Left renal pelvis (tissue), 4 donors: ENCODE measurements around the gene CLASP1. TPM values are rescaled to one million over a fixed set of nuclear protein-coding genes. Genes with fewer than 3 reads are reported as not detected.
"Not testable (repeated sequence)": the region's sequence is repeated elsewhere in the genome, so short reads cannot be mapped to it uniquely, and the experiment has no call there.

ENCODE experiments used
- DNase-seq, 4 donors: peaks; one replicate each; pipeline ENCODE4 v3.0.0-alpha.2; 2013; ENCODE audit warnings: low read depth in 4 of 4, low spot score in 3 of 4
- polyA plus RNA-seq, 4 donors: library from polyadenylated mRNA; unstranded; fragments of 120-200 nt; gene quantifications; one replicate each; pipeline ENCODE4 v1.2.1, GENCODE V29; 2013; ENCODE audit not compliant: insufficient read length in 4 of 4

Gene CLASP1
- polyA plus RNA-seq, 4 donors, result 40.4 to 45.9 (median 44.9) TPM

DNA sequence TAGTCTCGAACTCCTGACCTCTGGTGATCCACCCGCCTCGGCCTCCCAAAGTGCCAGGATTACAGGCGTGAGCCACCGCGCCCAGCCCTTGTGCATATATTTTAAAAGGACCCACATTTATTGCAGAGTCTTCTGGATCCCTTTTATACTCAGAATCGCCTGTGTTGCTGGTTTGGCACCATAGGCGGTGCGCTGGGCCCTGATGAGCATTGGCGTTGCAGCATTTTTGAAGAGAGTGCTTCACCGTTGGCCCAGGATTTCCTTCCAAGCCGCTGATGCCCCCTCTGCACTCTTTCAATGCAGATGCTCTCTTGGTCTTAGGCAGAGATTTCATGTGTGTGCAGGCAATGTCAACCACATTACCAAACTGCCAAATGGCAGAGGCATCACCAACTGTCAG, 350.8 kb downstream of the CLASP1 start:
- no peak for DNase-seq

DNA sequence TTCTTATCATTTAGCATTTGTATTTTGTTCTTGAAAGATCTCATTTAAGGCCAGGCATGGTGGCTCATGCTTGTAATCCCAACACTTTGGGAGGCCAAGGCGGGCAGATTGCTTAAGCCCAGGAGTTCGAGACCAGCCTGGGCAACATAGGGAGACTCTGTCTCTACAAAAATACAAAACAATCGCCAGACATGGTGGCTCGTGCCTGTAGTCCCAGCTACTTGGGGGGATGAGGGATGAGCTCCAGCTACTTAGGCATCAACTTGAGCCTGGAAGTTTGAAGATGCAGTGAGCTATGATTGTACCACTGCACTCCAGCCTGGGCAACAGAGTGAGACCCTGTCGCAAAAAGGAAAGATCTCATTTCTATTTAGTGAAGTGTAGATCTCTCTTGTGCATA, 351.4 kb downstream of the CLASP1 start:
- not testable (repeated sequence) for DNase-seq

DNA sequence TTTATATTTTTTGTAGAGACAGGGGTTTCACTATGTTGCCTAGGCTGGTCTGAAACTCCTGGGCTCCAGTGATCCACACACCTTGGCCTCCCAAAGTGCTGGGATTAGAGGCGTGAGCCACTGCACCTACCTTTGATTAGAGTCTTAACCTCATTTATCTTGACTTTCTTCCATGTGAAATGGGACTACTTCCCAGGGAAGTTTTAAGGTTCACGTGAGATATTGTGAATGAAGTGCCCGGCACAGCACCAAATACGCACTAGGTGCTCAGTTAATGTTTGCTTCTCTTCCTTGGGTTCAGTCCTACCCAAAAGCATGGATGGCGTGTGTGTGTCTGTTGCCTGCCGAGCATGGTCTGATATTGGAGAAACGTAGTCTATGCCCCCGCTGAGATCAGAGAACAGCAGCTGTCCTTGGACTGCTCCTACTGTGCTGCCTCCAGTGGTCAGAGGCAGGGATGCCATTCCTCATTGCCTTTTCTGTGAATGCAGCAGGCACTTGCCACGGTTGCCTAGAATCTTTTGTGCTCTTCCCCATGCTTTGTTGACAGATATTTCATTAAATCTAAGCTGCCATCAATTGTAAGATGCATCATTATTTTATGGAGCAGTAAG, 351.9 kb downstream of the CLASP1 start:
- no peak for DNase-seq

DNA sequence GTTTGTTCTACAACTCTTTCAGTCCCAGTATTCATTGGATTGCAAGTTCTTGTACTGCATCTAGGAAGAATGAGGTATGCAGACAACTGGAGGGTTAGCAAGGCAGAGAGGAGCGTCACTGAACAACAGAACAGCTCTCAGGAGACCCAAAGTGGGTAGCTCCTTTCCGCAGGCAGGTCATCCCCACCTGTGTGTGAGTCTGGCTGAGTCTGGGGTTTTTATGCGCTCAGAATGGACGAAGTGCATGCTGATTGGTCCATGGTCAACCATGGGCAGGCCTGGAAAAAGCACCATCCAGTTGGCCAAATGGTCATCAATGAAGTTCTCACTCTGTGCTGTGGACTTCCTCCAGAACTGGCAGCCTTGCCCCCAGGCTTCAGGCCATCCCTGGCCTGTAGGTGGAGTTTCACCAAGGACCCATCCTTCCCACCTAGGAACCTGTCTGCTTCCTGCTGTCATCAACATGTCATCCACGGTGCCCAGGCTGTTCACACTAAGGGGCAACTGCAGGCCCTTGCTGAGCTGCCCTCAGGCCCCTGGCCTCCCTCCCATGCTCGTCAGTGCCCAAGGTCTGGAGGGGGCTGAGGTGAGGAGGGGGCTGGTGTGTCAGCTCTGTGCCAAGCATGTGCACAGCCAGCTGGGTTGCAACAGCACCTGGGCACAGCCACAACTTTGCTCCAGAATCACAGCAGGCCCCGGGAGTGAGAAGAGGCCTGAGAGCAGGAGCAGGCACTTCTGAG, 353.2 kb downstream of the CLASP1 start:
- no peak for DNase-seq

DNA sequence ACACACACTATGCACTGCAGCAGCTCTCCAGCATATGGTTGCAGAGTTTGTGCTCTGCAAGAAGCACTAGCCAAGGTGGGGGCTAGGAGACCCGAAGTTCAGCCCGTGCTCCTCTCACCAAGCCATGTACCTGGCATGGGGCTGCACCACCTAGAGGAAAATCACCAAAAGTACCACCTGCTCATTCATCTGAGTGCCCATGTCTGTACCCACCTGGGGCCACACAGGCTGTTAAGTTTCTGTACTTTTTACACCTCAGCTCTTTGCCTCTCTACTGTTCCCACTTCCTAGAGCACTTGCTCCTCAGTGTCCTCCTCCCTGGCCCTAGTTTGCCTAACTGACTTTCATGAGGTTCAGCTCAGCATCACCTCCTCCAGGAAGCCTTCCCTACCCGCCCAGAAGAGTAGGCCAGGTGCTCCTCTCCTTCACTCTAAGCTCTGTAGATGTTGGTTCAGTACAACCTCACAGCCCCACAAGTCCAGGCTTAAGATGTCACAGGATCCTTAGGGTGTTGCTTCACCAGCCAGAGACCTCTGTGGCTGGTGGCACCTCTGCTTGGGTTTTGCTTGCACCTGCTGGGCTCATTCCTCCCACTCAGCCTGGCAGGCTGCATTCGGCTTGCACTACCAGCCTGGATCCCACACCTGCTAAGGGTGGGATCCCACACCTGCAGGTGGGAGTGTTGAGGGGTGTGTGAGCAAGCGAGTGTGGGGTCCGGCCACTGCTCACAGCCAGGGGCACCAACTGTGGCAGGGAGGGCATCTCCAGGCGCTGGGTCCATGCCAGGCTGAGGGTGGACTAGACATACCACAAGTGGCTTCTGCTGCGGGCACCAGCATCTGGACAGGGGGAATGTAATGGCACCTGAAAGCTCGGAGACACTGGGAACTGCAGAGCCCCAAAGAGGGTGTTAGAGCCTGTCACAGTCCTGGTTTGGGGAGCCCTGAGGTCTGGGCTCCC, 354.1 kb downstream of the CLASP1 start:
- no peak for DNase-seq

DNA sequence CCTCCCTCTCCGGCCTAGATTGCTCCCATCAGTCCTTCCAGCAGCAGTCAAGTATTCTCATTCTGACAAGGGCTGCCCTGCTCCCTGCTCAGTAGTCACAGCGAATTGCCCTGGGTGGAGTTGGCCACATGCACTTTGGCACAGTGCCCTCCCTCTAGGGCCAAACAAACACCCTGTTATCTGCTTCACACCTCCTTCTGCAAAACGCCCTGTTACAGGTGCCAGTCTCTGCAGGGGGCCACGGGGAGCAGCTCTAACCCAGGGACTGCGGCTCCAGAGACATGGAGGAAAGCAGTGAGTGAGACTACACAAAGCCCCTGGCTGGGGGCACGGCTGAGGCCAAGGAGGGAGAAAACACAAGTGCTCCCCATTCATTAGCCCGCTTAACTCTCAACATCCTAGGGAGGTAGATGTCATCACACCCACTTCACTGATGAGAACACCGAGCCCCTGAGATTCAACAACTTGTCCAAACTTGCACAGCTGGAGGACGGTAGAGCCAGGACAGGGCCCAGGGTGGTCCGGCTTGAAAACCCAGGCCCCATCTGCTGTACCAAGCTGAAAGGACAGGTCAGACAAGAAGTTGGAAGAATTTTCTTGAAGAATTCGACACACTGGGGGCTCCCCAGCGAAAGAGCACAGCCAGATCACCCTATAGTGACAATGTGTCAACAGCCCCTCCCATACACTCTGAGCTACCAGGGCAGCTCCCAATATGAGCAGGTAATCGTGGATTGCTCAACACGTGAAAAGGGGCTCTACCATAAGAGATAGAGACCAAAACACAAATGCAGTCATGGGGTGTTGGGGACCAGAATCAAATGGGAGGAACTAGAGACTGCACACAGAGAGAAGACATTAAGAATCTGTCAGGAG, 355.6 kb downstream of the CLASP1 start:
- no peak for DNase-seq

DNA sequence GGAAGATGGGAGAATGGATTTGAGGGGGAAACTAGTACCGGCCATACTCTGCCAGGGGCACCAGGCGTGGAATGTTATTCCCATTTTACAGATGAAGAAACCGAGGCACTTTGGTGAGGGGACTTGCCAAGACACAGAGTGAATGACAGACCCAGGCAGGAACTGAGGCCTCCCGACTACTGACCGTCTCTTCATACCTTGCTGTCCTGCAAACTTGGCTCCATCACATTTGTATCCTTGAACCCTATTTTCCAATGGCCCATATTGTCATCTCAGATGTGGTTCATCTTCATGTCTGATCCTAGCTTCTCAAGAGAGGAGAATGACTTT, 358.0 kb downstream of the CLASP1 start:
- no peak for DNase-seq

DNA sequence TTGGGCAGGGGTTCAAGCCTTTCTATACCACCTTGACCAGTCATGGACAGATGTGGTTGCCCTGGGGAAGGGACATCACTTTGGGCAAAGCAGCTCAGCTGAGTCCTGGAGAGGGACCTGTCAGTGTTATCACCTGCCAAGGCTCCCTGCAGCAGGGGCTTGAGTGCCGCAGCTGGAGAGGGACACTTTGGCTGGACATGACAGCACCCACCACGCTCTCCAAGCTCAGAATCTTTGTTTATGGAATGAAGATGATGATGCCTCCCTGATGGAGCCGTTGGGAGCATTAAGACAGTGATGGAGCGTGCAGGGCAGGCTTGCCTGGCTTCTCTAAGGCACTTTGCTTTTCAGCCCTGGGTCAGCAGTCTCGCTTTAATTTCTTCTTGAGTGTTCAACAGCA, 360.0 kb downstream of the CLASP1 start:
- DNase-seq, result no peak

DNA sequence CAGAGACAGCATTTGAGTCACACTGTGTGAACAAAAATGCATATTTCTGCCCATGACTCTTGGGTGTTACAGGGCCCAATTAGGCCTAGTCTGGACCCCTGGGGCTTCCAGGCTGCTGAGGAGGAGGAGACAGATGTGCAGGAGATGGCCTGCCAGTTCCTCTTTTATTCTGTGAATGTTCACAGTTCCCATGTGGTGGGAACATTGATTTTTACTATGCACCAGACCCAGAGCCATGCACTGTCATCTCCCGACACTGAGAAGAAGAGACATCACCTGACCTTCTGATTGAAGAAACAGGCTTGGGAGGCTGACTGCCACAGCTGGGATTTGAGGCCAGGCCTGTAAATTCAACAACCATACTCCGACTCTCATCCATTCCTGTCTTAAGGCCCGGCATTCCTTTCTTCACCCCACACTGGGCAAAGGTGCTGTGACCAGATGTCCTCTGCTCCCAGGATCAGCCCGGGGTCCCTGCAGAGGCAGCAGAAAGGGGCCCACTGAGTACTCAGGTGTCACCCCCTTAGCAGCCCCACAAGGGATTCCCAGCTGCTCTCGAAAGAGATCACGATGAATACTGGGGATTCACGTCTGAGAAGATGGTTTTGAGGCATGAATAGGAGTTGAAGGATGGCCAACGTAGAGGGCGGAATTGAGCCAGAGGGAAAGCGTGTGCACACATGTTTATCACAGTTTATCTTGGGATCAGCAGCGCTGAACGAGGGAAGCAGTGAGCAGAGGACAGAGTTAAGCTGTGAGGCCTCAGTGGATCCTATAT, 360.6 kb downstream of the CLASP1 start:
- DNase-seq, result no peak

DNA sequence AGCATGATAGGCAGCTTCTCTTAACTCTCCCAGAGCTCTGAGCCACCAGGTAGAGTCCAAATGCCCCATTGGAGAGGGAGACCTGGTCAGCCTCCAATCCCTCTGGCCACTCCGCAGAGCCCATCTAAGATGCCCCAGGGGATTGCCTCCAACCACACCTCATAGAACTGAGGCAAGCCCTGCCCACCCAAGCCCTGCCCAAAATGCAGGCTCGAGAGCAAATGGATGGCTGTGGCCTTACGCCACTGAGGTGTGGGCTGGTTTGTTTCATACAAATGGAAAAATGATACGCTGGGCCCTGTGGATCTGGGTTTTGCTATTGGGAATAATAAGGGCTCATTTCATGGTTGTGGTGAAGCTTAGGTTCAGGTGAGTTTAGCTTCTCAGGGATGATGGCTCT, 361.3 kb downstream of the CLASP1 start:
- DNase-seq, result no peak

Other genes with a start within 250 kb of the CLASP1 start
- 1 to 10 TPM in 2 of 4 donors, not detected in 2; 1.6 to 4.6 TPM for gene RNU4ATAC, start 118.6 kb downstream of the CLASP1 start, polyA plus RNA-seq
- gene NIFK, start 87.4 kb upstream of the CLASP1 start, polyA plus RNA-seq, result 10 to 100 TPM; 57.3 to 84.8 (median 64.7) TPM
- 100 to 1,000 TPM in 1 of 4 donors, 10 to 100 TPM in 3; 77.7 to 100 (median 87.7) TPM for gene TSN, start 106.2 kb upstream of the CLASP1 start, polyA plus RNA-seq